ENCODE data around the gene SASS6.

- TF ChIP-seq CTCF (IDR thresholded peaks at IDR 0.05) = no peak
- TF ChIP-seq ELF1 (IDR thresholded peaks at IDR 0.05) = no peak
- no peak for TF ChIP-seq POLR2AphosphoS5 (IDR thresholded peaks at IDR 0.05; ENCODE audit: low read depth, low read length)
- TF ChIP-seq MAX (IDR thresholded peaks at IDR 0.05; ENCODE audit: low read depth) = no peak
- TF ChIP-seq YY1 (IDR thresholded peaks at IDR 0.05; ENCODE audit: low read depth) = no peak
- no peak for TF ChIP-seq ZBTB33 (IDR thresholded peaks at IDR 0.05; ENCODE audit: borderline replicate concordance, low read depth)
- no peak for TF ChIP-seq REST (IDR thresholded peaks at IDR 0.05; ENCODE audit: low read depth, low read length)
- TF ChIP-seq CHD2 (IDR thresholded peaks at IDR 0.05; ENCODE audit: low read length, partially characterized antibody) = no peak
Measured at GRCh38 chr1:100164216-100164615, 31.5 kb upstream of the SASS6 start.
